ENCODE measurements around the gene APMAP.

The APMAP gene

DNA sequence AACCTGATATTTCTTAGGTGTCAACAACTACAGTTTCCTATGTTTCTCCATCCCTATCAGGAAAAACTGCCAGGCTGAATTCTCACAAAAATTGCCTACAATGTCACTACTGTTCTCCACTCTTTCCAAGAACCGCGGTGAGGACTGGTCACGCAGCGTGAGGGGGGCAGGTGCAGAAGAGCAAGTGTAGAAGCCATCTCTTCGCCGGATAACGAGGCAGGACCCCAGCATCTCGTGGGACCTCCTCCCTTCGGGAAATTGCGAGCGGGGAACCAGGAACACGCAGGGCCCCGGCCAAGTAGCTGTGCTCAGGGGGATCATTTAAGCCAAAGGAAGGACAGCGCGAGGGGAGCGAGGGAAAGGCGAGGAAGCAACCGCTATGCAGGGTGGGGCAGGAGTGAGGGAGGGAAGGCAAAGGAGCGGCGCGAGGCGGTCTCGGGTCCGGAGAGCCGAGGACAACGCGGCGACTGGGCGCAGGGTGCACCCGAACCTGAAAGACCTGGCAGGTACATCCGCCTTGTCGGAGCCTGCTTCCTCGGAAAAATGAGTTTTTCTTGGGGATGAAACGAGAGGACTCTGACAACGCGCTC lies 559 bp downstream of the APMAP start:
- no peak for DNase-seq

DNA sequence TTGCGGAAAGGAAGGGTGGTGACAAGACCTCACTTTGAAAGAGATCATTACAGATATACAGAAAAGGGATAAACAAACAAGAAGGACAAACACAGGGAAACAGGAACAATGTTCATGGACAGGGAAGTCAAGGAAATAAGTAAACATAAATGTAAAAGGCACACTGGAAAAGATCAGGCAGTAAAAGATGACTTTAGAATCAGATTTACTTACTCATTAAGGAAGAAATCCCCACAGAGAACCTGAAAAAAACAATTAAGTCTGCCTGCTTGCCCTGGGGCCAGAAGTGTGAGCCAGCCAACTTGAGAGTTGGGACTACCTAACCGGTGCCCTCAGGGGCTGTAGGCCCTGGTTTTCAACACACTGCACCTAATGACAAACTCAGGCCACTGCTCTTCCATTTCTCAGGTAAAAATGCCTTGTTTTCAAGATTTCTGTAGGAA lies 1.7 kb downstream of the APMAP start:
- DNase-seq = no peak

DNA sequence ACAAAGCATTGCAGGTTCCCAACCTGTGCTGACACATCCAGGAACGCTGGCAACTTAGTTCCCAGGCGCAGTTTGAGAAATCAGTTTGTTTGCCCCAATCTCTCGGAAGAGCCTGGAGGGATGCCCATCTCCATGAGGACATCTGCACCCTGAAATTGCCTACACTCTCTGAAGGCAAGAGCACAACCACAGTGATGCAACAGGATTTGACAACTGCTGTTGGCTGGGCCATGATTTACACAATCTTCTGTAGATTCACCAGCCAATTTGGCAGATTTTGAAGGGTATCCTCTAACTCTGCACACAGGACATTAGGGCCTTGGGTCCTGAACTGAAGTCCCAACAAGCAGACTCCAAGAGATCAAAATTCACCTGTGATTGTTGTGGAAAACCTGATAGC lies 3.4 kb downstream of the APMAP start:
- DNase-seq = no peak

DNA sequence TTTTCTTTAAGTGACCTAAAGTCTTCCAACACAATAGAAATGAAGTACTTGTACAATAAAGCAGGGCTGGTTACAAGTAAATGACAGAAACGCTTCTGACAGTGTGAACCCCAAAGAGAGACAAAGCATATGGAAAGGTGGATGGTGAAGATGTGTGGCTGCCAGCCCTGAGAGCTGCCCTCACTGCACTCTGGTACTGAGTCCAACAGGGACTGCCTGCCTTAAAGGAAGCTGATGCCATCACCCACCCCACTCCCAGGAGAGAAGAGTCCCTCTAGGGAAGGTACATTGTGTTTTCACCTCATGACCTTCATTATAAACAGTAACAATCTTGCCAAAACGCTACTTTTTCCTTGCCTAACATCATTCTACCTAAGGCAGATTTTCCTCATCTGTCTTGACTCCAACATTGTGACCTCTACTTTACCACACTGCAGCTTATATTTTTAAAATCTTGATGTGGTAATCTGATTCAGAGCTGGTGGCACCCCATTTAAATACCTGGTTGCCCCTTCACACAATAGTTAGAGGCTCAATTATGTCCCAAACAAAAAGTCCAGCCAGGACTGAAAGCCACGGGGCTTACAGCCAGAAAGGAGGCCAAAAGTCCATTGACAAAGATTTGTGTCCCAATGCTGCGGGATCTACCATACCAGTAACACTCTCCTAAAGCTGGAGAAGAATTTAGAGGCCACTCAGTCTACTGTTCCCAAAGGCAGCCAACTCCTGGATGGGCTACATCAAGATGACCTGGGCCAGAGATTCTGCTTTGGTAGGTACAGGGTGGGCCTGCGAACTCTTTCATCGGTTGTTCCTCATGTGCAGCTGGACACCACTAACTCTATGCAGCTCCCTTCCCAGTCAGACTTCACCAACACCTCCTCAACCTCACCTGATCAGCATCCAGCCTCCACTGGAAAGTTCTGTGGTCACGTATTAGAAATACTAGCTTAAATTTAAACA lies 4.4 kb downstream of the APMAP start:
- DNase-seq = no peak

DNA sequence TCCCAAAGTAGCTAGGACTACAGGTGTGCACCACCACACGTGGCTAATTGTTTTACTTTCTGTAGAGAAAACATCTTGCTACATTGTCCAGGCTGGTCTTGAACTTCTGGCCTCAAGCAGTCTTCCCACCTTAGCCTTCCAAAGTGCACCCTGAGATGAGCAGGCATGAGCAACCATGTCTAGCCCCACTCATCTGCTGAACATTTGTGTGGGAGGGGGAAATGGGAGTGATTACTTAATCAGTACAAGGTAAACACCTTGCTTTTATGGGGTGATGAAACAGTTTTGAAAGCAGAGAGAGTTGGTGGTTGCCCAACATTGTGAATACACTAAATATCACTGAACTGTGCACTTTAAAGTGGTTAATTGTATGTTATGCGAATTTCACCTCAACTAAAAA lies 5.3 kb downstream of the APMAP start:
- no peak for DNase-seq

DNA sequence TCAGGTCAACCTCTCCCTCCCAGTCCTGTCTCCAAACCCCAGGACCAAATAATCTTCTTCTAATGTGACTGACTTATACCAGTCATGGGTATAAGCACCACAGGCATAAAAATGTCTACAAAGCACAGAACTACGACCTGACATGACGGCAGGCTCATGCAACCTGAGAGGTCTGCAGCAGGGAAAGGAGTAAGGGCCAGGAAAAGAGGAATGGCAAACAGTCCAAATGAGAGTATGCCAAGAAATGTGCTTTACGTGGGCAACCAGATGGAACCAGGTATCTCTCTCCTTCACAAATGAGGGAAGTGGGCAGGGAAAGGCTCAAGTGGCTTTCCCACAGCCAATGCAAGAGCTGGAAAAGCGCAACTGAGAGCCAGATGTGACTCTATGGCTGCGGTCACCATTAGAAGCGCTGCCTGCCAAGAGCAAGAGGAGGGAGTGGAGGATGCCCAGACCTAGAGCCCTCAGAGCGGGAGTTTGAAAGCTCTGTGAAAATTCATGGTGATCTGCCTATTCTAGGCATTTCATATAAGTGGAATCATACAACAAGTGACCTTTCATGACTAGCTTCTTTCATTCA lies 6.0 kb downstream of the APMAP start:
- DNase-seq = no peak

DNA sequence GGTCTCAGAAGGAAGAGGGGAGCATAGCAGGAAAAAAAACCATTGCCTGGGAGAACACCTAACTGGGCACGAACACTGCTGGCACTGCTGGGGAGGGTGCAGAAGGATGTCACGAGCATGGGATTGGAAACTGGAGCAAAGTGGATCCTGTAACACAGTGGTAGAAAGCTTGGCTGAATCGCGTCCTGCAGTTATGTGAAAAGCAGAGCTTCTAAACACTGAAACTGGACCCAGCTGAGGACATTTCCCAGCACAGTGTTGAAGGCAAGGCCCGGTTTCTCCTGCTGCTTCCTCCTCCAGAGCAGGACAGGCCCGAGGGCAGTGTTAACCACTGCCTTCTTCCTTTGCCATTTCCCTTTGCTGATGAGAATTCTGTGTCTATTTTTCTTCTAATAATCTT lies 6.7 kb downstream of the APMAP start:
- DNase-seq = no peak

DNA sequence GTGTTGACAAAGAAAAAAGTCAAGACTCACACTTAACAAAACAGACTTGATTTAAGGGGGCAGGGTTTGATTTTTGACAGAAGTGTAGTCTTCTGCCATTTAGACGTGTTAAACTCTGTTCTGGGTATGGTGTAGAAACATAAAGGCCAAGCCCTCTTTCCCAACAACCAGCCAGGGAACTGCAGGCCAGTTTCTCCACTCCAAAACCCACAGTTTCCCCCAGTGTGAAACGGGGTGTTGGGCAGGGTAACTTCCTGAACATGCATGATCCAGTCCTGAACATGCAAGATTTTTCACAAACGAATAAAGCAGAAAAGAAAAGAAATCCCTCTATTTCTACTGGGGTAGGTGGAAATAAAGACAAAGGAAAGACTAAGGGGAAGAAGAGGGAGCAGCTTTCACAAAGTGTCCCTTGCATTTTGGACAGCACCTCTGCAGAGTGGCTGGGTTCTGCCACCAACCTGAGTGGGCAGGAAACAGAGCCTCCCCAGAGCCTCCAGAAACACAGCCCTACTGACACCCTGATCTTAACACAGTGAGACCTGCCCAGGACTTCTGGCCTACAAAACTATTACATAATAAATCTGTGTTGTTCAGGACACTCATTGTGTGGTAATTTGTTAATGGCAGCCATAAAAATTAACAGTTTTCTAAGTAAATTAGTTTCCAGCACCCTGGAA lies 7.5 kb downstream of the APMAP start:
- DNase-seq = no peak

DNA sequence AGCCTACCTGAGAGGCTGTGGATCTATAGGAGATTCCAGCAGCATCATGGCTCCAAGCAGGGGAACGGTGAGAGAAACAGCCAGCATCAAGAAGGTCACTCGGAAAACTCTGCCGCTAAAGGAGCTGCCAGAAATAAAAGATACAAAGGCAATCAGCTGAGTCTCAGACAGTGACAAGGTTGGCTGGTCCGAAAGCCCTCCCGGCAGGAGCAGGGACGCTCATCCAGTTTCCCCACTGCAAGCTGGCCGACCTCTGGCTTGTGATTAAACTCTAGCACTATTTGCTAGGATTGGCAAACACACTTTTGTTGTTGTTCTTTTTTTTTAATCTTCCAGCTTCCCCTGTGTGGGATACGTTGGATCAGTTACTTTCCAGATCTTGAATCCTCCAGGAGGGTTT lies 8.7 kb downstream of the APMAP start:
- no peak for DNase-seq

DNA sequence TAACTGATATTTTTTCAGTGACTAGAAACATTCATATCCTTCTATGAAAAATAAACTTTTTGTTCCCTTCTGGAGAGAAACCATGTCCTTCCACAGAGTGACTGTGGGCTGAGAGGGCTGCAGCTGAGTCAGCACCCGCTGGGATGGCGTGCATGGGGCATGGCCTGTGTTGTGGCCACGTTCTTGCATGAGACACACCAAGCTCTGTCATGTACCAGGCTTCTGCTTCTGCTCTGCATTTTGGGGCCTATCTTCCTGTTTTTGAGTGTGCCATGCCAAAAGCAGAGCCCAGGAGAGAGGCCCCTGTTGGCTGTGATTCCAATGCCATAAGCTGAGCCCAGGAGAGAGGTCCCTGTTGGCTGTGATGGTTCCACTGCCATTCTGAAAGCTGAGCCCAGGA lies 10.8 kb downstream of the APMAP start:
- DNase-seq = peak in 9 of 56 donors; percentile 18 to 60 (median 29)

DNA sequence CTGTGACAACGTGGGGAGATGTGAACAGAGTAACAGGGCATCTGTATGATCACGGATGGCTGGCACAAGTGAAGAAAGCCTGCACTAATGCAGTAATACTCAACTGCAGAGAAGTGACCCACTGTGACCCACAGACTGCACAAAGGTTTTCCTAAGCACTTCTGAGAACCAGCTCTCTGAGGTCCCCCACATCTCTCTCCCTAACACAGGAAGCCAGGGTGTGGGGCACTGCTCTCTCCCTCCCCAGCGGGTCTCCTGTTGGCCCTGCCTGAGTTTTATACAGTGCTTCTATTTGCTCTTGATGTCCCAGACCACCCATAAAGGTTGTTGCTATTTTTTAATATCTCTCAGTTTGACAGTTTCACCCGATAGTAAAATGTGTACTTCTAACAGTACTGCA lies 11.3 kb downstream of the APMAP start:
- DNase-seq = no peak

DNA sequence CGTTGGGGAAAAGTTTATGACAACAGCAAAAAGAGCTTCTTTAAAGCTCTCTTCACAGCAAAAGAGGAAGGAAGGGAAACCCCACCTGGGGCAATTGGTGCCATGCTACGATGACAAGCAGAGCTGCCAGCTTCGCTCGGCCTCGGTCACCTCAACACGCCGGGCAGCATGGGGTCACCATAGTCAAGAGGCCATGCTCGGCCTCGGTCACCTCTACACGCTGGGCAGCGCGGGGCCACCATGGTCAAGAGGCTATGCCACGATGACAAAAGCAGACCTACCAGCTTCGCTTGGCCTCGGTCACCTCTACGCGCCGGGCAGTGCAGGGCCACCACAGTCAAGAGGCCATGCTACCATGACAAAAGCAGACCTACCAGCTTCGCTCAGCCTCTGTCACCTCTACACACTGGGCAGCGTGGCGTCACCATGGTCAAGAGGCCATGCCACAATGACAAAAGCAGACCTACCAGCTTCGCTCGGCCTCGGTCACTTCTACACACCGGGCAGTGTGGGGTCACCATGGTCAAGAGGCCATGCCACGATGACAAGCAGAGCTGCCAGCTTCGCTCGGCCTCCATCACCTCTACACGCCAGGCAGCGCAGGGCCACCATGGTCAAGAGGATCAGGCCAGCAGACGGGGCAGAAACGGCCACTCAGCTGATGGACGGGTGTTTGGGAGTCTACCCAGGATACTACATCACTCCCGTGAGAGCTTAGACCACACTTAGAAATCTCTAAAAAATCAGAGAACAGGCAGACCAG lies 12.1 kb downstream of the APMAP start:
- DNase-seq = no peak

DNA sequence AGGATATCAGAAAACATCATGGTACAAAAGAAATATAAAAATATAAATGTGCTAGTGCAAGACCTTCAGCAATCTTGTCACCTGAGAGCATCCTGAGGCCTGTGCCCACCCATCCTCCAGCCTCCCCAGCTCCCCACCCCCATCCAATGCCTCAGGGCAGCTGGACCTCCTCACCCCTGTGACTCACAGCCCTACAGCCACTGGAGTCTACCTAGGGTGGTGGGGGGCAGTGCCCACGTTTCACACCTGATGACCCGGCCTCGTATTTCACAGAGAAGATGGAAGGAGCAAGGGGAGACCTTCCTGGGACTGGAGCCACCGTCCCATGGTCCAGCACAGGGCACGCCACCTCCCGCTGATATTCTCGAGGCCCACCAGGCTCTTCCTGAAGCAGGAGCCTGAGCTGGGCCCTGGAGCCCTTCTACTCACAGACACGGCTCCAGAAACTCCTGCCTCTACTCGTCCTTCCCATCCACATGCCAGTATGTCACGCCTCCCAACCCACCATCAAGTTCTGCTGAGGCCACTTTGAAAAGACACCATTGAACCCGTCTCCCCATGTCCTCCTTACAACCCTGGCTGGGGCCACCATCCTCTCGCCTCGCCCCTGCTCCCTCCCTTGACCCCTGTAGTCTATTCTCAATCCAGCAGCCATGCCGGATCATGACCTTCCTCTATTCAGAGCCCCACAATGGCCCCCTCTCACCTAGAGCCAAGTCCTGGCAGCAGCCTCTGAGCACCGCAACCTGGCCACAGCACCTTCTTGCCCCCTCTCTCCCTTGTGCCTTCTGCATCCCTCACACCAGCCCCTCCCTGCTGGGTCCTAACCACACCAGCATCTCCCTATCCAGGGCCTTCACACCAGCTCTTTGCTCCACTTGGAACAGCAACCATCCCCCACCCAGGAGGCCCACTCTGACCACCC lies 13.3 kb downstream of the APMAP start:
- no peak for DNase-seq

DNA sequence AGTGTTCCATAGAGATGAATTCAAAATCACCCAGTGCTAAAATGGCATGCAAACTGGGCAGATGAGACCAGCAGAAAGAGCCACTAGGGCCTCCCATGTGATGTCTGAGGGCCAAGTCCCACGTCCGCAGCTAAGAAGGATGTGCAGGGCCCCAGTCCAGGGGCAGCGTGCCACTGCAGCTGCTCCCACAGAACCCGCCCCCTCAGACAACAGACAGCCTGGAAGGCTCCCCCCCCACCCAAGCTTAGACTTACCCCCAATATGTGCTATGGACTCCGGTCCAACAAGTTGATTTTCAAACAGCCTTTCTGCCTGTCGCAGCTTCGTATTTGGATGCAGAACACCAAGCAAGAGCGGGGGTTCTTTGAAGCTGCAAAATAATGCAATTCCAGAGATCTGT lies 14.0 kb downstream of the APMAP start:
- DNase-seq = peak in 42 of 56 donors; percentile 18 to 82 (median 55)

DNA sequence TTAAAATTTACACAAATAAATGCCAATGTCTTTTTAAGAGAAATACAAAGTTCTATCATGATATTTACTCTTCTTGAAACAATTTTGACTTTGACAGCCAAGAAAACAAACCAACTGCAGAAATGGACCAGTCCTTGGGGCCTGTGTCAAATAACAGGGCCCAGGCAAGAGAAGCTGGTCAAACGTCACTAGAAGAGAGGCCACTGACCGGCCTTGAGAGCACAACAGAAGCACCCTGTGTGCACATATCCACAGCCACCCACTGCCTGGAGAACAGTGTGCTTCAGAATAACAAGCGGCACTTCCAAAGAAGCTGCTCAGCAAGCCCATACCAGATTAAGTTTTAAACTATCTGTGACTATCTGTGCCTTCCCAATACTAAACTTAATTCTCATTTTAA lies 14.8 kb downstream of the APMAP start:
- peak in 13 of 56 donors; percentile 19 to 64 (median 29) for DNase-seq

DNA sequence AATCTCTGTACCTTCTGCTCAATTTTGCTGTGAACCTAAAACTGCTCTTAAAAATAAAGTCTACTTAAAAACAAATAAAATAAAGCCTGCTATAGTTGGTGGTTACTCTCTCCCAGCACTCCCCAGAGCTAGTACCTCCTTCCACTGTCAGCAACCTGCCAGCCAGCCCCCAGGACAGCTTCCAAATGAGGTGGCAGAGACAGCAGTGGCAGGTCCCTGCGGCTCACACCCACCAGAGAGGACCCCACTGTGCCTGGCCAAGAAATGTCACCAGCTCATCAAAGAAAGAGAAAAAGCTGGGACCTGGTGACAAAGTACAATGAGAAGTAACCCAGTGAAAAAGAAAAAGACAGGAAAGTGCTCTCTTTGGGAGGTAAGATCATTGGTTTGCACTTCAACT lies 15.2 kb downstream of the APMAP start:
- no peak for DNase-seq

DNA sequence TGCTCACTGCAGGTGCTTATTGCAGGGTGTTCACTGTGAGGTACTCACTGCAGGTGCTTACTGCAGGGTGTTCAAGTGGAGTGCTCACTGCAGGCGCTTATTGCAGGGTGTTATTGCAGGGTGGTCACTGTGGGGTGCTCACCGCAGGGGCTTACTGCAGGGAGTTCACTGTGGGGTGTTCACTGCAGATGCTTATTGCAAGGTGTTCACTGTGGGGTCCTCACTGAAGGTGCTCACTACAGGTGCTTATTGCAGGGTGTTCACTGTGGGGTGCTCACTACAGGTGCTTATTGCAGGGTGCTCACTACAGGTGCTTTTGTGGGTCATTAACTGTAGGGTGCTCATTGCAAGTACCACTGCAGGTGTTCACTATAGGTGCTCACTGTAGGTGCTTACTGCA lies 20.2 kb downstream of the APMAP start:
- no peak for DNase-seq

DNA sequence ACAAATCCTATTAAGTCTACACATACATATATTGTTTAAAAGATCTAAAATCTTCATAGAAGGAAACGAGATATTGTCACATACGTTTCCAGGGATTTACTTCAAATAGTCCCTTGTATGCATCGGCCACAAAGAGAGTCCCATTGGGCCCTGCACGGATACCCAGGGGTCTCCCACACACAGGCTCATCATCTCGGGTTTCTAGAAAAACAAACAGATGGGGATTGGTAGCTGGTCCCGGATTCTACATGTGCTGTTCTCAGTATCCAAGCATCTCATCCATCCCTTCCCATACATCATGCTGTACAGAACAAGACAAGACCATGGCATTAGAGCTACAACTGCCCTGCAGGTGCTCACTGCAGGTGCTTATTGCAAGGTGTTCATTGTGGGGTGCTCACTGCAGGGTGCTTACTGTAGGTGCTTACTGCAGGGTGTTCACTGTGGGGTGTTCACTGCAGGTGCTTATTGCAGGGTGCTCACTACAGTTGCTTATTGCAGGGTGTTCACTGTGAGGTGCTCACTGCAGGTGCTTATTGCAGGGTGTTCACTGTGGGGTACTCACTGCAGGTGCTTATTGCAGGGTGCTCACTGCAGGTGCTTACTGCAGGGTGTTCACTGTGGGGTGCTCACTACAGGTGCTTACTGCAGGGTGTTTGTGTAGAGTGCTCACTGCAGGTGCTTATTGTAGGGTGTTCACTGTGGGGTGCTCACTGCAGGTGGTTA lies 21.0 kb downstream of the APMAP start:
- no peak for DNase-seq

DNA sequence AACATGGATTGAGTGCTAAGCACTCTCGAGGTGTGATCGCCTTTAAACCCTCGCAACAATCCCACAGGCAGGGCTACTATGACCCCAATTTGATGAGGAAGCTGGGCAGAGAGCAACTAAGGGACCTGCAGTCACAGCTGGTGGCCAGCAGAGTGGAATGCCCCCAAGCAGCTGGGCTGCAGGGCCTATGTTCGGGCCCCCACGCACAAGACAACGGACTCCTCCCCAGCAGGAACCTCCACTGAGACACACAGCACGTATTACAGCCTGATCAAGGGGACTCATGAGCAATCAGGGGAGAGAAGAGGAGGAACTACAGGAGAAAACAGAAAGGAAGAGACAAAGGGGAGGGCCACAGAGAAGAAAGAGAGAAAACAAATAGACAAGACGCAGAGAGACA lies 21.8 kb downstream of the APMAP start:
- DNase-seq = no peak

Measured in amygdala (tissue), 56 donors.